Measurements from ENCODE around the gene DTD1.

DTD1 gene

DNA sequence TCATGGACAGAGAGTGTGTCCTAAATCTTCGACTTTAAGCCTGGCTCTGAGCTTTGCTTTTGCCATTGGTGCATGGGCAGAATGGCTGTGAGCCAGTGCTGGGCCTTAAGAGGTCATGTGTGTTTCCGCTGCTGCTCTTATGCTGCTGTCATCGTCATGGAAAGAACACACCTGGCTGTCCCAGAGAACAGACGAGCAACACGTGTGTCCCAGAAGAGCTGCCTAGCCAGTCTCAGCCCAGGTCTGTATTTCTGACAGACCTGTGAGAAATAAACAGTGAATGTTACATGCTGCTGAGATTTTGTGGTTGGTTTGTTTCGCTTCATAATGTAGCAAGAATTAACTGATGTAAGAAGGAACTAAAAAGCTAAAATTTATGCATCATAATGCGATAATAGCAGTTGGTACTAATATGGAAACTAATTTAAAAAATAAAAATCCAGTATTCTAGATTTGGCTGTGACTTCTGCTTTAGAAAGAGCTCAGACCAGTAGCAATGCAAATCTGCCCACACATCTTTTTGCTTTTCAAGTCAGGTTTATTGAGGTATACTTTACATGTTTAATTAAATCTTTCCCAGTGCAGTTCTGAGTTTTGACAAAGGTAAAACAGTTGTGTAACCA, 214.3 kb downstream of the DTD1 start:
- no peak for DNase-seq

DNA sequence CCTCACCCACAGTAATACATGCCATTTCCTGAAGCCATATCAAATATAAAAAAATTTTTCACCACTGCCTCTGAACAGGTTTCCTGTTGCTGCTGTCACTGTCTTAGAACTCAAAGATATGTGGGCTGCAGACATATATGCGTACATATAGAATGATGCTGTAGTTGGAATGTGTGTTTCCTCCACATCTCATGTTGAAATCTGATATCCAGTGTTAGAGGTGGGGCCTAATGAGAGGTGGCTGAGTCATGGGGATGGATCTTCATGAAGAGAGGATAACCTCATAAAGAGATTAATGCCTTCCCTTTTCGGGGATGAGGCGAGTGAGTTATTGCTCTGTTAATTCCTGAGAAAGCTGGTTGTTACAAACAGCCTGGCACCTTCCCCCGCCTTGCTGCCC, 218.0 kb downstream of the DTD1 start:
- no peak for DNase-seq

DNA sequence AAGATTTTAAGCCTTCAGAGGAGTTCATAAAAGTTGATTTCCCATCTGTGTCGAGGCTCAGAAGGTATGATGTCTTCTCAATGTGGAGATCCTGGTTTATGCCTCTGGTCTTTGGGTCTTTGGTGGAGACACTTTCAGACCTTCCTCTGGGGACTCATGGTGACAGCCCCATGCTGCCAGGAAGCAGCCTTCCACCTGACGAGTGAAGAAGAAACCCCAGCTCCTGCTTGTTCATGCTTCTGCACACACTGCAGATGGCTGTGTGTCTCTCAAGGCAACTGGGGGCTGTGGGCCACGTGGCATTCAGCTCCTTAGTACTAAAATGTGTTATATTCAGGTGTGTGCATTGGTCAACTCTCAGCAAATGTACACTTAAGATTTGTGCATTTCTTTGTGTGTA, 220.9 kb downstream of the DTD1 start:
- no peak for DNase-seq

DNA sequence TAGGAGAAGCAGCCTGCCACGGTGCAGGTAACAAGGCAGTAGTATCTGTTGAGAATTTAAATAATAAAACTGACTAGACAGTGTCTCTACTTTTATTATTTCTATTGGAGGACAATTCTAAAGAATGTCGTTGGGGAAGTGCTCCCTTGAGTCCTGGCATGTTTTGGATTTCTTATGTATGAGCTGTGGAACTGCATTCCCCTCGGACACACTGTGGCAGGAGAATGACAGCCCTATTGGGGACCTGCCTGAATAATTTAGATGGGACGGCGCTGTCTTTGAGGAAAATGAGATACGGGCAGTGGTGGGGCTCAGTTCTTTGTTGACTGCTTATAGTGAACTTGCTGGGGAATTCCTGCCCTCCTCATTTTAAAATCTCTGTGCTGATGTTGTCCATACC, 223.3 kb downstream of the DTD1 start:
- no peak for DNase-seq

DNA sequence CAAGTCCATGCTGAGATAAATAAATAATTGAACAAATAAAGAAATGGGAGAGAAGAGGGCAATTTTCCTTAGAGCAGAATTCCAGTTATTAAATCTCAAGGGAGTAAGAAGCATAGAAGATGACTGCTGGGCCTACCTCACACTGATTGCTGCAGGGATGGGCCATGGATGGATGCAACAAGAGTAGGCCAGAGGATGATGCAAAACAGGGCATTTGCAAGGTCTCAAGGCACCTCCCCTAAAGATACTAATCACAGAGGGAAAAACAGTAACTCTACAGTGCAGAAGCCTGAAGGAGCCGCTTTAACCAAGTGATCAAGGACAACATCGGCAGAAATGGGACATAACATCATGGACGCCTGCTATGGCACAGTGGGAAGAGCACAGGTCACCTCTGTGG, 224.1 kb downstream of the DTD1 start:
- no peak for DNase-seq

DNA sequence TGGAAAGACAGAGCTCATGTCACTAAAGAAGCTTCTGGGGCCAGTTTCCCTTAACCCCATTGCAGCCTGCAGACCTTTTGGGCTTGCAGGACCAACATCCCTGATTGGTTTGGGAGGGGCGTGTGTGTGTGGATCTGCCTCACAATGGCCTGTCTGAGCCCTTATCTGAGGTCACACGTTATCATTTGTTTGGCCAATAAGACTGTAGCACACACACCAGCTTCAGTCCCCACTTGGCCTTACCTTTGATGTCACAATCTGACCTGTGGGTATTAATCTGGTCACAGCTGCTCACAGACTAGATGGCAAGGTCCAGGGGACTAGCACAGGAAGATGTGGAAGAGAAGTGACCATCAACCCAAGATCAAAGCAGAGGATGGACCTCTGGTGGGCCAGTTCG, 225.6 kb downstream of the DTD1 start, which contains the start of gene SCP2D1:
TSS of gene SCP2D1 (plus strand) at position 301 of the 400 bp plus-strand sequence. CDS start at position 334, 33 bp downstream.
- DNase-seq = no peak

DNA sequence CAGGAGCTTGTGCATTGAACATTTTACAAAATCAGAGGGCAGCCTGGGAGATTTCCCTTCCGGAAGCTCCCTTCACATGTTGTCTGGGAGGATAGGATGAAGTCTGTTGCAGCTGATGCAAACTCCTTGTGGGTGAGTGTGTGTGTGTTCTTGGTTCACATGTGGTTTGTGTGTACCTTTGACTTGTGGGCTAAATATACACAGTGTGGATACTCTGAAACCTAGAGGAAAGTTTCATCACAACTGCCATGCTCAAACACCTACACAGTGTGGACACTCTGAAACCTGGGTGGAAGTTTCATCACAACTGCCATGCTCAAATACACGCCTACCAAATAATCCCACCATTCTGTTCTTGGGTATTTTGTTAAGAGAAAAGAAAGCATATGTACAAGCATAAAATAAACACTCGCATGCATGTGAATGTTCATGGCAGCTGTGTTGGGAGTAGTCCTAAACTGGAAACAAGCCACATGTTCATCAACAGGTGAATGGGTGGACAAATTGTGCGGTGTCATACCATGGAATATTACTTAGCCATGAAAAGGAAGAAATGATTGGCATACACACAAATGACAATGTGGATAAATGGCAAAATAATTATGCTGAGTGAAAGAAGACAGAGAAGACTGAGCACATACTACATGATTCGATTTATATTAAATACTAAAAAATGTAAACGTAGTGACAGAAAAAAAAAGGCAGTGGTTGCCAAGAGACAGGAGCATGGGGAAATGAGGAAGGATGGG, 227.5 kb downstream of the DTD1 start:
- DNase-seq = no peak

Measured in 8988T (cell line).